ENCODE results near the gene UBE3C. TPM values are rescaled to one million over a fixed set of nuclear protein-coding genes. Genes with fewer than 3 reads are reported as not detected.
"Not testable (repeated sequence)": the region's sequence is repeated elsewhere in the genome, so short reads cannot be mapped to it uniquely, and the experiment has no call there.

The UBE3C gene
- total RNA-seq, 4 donors from 2014 or later = 50.3 to 75.0 (median 64.0) TPM

DNA sequence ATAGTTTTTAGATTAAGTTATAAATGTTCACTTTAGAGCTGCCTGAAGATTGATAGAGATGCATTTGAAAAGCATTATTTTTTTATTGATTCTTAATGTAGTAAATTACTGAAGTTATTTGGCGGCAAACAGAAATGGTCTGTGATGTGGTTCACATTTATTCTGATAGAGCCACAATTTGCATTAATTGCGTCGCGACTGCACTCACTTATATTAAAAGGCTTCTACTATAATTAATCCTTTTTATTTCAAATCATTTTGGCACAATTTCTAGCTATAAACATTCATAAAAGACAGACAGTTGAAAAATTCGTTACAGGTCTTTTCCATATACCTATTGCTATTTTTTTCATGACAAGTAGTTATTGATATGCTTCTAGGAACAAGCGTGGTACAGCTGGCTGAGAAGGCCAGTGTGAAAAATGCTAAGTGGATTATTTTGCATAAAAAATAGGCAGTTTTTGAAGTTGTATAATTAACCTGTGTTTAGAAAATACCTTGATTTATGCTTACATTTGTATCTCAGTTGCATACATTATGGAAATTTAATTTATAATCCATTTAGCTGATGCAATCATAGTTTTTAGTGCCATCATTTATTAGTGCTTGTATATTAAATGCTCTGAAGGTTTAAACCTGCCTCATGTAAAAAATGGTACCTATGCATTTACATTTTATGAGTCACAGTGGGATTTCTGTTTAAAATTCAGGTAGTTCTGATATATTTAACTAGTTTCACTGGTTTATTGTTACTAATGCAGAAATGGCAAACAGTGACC, 106.0 kb downstream of the UBE3C start:
- H3K9me3 ChIP-seq = no peaks in the 10 kb centered on the region
- no peaks in the 10 kb centered on the region for H3K27me3 ChIP-seq
- no peak for DNase-seq
- intact Hi-C loops (cut with DNase I) = no loop called here
- TF ChIP-seq POLR2A (IDR thresholded peaks at IDR 0.05) (no peak), CTCF (IDR thresholded peaks at IDR 0.05) (no peak)
- no peaks in the 10 kb centered on the region for H3K4me1 ChIP-seq
- peaks cover 0 to 12% of the 10 kb centered on the region in 2 donors for H3K36me3 ChIP-seq
- H3K27ac ChIP-seq = no peak overlapping the region
- H3K4me3 ChIP-seq (replicated peaks in 1 of 3) = no peak overlapping the region
- WGBS, 2 donors = 88 to 99% methylated on average over 6 of the region's 6 CpGs

- no peak for TF ChIP-seq CTCF (IDR thresholded peaks at IDR 0.05)
- TF ChIP-seq POLR2A (IDR thresholded peaks at IDR 0.05) = no peak
These were observed 107.3 kb downstream of the UBE3C start for GRCh38 chr7:157246052-157246451.

DNA sequence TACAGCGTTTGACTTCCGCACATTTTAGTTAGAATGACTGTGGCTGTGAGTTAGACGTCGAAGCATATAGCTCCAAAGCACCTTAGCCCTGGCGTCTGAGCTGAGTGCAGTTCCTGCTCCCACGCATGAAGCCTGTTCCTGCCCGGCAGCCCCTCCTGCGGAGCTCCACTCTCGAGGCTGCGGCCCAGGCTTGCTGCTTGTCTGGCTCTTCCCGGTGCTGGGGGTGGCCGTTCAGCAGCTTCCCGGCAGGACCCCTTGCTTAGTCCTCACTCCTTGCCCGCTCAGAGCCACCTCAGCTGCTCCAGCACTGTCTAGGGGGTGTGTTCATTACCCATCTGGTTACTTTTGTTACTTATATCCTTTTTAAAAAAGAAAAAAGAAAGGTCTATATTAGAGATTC, 109.9 kb downstream of the UBE3C start:
- WGBS, 2 donors = 96% methylated on average over 14 of the region's 14 CpGs
- Histone ChIP-seq H3K27ac (no peak overlapping the region), H3K27me3 (no peaks in the 10 kb centered on the region), H3K36me3 (peaks cover 0 to 9% of the 10 kb centered on the region in 2 donors), H3K4me1 (no peaks in the 10 kb centered on the region), H3K9me3 (no peaks in the 10 kb centered on the region), H3K4me3 (replicated peaks in 1 of 3) (no peak overlapping the region)
- DNase-seq = no peak
- intact Hi-C loops (cut with DNase I) = no loop called here
- TF ChIP-seq CTCF (IDR thresholded peaks at IDR 0.05) (no peak), POLR2A (IDR thresholded peaks at IDR 0.05) (no peak)

More at GRCh38 chr7:157246052-157246451, 107.3 kb downstream of the UBE3C start:
- intact Hi-C loops (cut with DNase I) = no loop called here
- Histone ChIP-seq H3K36me3 (peaks cover 0 to 12% of the 10 kb centered on the region in 2 donors), H3K27me3 (no peaks in the 10 kb centered on the region), H3K4me3 (replicated peaks in 1 of 3) (no peak overlapping the region), H3K27ac (no peak overlapping the region), H3K4me1 (no peaks in the 10 kb centered on the region), H3K9me3 (no peaks in the 10 kb centered on the region)
- DNase-seq = no peak
- 92 to 94% methylated on average over 8 of the region's 8 CpGs for WGBS, 2 donors

- no peak for TF ChIP-seq POLR2A (IDR thresholded peaks at IDR 0.05)
- peak; percentile 28 to 79 (median 48) for TF ChIP-seq CTCF (IDR thresholded peaks at IDR 0.05)
- H3K4me1 ChIP-seq = peaks cover 4 to 6% of the 10 kb centered on the region in 2 donors
- intact Hi-C loops (cut with DNase I) = loop anchor here (10.0 kb wide), 1 partner anchor 144 kb away; no protein-coding TSS in a partner anchor
- no peaks in the 10 kb centered on the region for H3K9me3 ChIP-seq
- peak in 1 of 2 donors; percentile 26 for DNase-seq
- H3K27me3 ChIP-seq = no peaks in the 10 kb centered on the region
- no peak overlapping the region for H3K4me3 ChIP-seq (replicated peaks in 1 of 3)
- 54 to 56% methylated on average over 9 of the region's 9 CpGs for WGBS, 2 donors
- H3K36me3 ChIP-seq = peaks cover 0 to 9% of the 10 kb centered on the region in 2 donors
- no peak overlapping the region for H3K27ac ChIP-seq
These were observed 112.0 kb downstream of the UBE3C start for GRCh38 chr7:157250605-157251228.

DNA sequence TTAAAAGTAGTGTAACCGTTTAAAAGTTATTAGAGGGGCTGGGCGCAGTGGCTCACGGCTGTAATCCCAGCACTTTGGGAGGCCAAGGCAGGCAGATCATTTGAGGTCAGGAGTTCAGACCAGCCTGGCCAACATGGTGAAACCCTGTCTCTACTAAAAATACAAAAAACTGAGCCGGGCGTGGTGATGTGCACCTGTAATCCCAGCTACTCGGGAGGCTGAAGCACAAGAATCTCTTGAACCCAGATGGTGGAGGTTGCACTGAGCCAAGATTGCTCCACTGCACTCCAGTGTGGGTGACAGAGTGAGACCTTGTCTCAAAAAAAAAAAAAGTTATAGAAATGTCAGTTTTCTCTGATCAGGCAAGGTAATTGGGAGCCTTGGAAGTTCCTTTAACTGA, 113.1 kb downstream of the UBE3C start:
- intact Hi-C loops (cut with DNase I) = loop anchor here (10.0 kb wide), 1 partner anchor 143 kb away; no protein-coding TSS in a partner anchor
- DNase-seq; H3K9me3 ChIP-seq; H3K4me1 ChIP-seq; H3K27ac ChIP-seq; H3K27me3 ChIP-seq; H3K4me3 ChIP-seq (replicated peaks in 1 of 3): not testable (repeated sequence)
- H3K36me3 ChIP-seq = peaks cover 0 to 15% of the 10 kb centered on the region in 2 donors
- 98% methylated on average over 6 of the region's 6 CpGs for WGBS, 2 donors
